GM12864 (cell line): Measurements from ENCODE around the gene FA2H.

Experiments
- DNase-seq: peaks from one replicate; pipeline ENCODE4 v3.0.0-alpha.2; 2011; ENCODE audit warnings: low read depth
- H3K4me3 ChIP-seq: 2 replicates; pipeline ENCODE4 v1.5.1; 2011; ENCODE audit warnings: mild to moderate bottlenecking, low read depth, low read length, control low read depth
- TF ChIP-seq, protein P1 (sequence below): IDR thresholded peaks from 2 replicates; pipeline ENCODE4 v1.5.1; 2011; ENCODE audit warnings: low read depth, mild to moderate bottlenecking, moderate library complexity, low read length, control low read depth, inconsistent platforms; ENCODE audit errors: missing control alignments

Gene FA2H

DNA sequence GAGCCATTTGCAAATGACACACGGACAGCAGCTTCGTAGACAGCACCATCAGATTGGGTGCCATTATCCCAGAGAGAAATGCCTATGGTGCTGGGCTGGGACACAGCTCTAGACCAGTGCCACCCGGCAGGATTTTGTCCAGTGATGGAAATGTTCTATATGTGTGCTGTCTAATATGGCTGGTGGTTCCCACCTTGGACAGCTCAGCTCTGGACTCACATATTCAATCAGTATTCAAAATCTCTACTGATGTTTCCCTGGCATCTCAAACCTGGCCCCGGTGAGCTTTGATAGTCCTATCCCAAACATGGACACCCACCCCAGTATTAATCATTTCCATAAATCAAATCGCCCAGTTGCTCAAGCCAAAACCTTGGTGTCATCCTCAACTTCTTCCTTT, 23.0 kb downstream of the FA2H start:
- no peak for DNase-seq
- no peak overlapping the region for H3K4me3 ChIP-seq
- TF ChIP-seq, protein P1, sequence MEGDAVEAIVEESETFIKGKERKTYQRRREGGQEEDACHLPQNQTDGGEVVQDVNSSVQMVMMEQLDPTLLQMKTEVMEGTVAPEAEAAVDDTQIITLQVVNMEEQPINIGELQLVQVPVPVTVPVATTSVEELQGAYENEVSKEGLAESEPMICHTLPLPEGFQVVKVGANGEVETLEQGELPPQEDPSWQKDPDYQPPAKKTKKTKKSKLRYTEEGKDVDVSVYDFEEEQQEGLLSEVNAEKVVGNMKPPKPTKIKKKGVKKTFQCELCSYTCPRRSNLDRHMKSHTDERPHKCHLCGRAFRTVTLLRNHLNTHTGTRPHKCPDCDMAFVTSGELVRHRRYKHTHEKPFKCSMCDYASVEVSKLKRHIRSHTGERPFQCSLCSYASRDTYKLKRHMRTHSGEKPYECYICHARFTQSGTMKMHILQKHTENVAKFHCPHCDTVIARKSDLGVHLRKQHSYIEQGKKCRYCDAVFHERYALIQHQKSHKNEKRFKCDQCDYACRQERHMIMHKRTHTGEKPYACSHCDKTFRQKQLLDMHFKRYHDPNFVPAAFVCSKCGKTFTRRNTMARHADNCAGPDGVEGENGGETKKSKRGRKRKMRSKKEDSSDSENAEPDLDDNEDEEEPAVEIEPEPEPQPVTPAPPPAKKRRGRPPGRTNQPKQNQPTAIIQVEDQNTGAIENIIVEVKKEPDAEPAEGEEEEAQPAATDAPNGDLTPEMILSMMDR = no peak

DNA sequence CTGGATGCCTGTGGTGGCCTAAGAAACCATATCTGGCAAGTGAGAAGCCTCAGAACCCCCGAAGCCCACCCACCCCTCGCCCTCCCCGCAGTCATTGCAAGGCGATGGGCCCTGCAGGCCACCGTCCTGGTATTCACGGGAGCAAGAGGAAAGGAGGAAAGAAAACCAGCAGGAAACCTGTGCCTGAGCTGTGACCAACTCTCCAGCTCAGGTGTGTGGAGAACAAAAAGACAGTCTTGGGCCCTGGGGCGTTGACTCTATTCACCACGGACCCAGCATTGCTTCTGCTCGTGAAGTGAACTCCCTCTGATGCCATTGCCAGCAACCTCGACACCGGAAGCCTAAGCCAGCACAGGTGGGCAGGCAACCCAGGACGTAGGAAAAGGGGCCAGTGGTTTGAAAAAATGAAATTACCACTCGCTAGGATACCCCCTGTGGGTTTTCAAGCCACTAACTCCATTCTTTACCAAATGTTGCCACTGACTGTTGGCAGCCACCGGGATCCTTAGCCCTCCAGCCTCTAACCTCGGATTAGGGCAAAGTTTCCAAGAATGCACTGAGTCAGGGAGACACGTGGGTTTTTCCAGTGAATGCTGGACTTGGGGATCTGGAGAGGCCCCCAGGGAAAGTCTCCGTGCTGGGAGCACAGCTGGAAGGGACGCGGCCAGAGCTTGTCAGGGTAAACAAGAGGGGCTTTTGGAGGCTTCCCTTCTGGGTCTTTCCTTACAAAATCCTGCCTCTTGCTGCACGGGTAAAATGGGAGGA, 25.1 kb downstream of the FA2H start:
- H3K4me3 ChIP-seq = no peak overlapping the region
- DNase-seq = no peak
- TF ChIP-seq, protein P1 = no peak

DNA sequence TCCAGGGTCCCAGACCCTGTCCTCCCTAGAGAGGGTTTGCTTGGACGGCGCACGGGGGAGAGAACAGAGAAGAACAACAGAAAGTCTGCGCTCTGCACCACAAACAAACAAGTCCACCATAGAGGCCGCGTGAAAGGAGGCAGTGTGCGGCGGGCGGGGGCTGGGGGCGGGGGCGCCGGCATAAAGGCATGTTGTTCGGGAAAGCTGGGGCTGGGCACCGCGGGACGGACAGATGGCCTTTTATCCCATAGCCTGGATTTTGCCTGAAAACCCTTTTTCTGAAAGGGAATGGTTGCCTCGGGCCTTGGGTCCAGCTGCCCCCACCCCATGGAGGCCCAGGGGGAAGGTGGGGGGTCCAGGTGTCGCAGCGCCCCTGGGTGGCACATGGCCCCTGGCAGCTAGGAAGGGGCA, 26.0 kb downstream of the FA2H start:
- no peak for DNase-seq
- H3K4me3 ChIP-seq = no peak overlapping the region
- TF ChIP-seq, protein P1 = no peak

DNA sequence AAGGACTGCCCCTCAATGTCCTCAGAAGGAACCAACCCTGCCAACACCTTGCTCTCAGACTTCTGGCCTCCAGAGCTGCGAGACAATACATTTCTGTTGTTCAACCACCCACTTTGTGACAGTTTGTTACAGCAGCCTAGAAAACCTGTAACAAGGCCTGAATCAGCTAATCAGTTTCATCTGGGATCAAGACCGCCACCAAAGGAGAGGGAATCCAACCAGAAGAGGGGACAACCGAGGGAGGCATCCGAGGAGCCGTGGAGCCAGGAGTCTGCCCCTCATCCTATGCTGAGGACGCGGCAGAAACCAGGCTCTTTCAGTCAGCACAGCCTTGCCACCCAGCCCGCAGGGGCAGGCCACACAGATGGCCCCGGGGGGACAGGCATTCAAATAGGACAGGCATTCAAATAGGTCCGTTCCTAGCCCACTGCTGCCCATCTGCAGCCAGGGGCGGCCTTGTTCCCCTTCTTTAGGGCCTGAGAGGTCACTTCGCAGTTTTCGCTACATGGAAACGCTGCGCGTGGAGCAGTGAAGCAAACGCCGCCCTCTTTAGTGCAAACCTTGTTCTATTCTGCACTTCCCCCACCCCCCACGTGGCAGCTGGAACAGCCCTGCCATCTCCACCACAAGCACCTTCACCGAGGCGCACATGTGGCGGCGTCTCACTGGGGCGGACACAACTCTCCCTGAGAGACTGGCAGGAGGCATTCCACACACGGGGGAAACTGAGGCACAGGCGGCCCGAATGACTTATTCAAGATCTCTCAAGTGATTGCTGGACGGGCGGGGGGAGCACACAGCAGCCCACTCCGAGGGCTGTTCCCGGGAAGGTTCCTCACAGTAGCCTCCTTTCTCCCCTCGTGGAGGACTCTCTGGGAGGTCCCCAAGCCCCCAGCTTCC, 26.7 kb downstream of the FA2H start:
- DNase-seq = no peak
- no peak overlapping the region for H3K4me3 ChIP-seq
- TF ChIP-seq, protein P1 = no peak

DNA sequence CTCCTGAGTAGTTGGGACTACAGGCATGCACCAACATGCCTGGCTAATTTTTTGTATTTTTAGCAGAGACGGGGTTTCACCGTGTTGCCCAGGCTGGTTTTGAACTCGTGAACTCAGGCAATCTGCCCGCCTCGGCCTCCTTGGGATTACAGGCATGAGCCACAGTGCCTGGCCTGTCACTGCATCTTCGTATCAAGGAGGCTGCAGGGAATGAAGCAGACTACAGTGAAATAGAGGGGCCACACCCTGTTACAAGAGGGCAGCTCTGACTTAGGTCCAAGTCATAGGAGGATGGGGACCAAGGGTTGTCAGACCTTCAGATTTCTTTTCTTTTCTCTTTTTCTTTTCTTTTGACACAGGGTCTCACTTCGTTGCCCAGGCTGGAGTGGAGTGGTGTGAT, 28.7 kb downstream of the FA2H start:
- no peak for DNase-seq
- TF ChIP-seq, protein P1 = no peak
- H3K4me3 ChIP-seq = no peak overlapping the region

DNA sequence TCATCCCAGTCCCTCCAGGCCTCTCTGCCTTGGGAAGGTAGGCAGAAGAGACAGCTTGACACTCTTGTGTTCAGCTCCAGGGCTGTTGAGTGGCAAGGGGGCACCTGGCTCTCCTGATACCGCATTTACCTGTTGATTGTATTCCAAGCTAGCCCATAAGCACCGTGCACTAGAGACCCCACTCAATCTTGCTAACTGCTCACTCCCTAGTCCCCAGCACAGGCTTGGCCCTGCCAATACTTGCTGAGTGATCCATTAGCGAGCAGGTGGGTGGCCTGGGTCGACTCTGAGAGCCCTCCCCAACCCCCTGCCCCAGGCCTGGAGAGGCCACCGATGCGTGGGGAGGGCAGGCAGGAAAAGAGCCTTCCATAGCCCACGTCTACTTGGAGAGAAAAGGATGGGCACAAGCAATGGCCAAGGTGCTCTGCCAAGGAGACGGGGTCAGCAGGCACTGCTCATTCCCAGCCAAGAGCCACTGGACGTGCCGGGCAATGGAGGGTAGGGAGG, 29.5 kb downstream of the FA2H start:
- no peak overlapping the region for H3K4me3 ChIP-seq
- TF ChIP-seq, protein P1 = no peak
- no peak for DNase-seq
